Measurements from ENCODE around the gene BANF2.

Gene BANF2

GRCh38 chr20:17709361-17710293 is 9.9 kb downstream of the BANF2 start:
- no peak for DNase-seq (ENCODE audit: low read depth in 2 of 2)

GRCh38 chr20:17710379-17711266 is 10.9 kb downstream of the BANF2 start:
- no peak for DNase-seq (ENCODE audit: low read depth in 2 of 2)

- DNase-seq (ENCODE audit: low read depth in 2 of 2), result no peak
Measured at GRCh38 chr20:17711267-17711627, 11.5 kb downstream of the BANF2 start.

- no peak for DNase-seq (ENCODE audit: low read depth in 2 of 2)
Measured at GRCh38 chr20:17712201-17712600, 12.4 kb downstream of the BANF2 start.

GRCh38 chr20:17712708-17713107 is 12.9 kb downstream of the BANF2 start:
- DNase-seq (ENCODE audit: low read depth in 2 of 2), result no peak

GRCh38 chr20:17714597-17714996 is 14.8 kb downstream of the BANF2 start:
- DNase-seq (ENCODE audit: low read depth in 2 of 2), result no peak

GRCh38 chr20:17715075-17715474 is 15.3 kb downstream of the BANF2 start:
- DNase-seq (ENCODE audit: low read depth in 2 of 2), result no peak

- no peak for DNase-seq (ENCODE audit: low read depth in 2 of 2)
Measured at GRCh38 chr20:17716331-17716730, 16.6 kb downstream of the BANF2 start.

GRCh38 chr20:17720755-17721154 is 21.0 kb downstream of the BANF2 start:
- DNase-seq (ENCODE audit: low read depth in 2 of 2), result no peak

- no peak for DNase-seq (ENCODE audit: low read depth in 2 of 2)
Measured at GRCh38 chr20:17721802-17722486, 22.2 kb downstream of the BANF2 start.

GRCh38 chr20:17722493-17723300 is 22.9 kb downstream of the BANF2 start:
- no peak for DNase-seq (ENCODE audit: low read depth in 2 of 2)

GRCh38 chr20:17723301-17723691 is 23.5 kb downstream of the BANF2 start:
- DNase-seq (ENCODE audit: low read depth in 2 of 2), result no peak

- no peak for DNase-seq (ENCODE audit: low read depth in 2 of 2)
Measured at GRCh38 chr20:17725094-17725835, 25.5 kb downstream of the BANF2 start.

GRCh38 chr20:17726902-17727301 is 27.1 kb downstream of the BANF2 start:
- DNase-seq (ENCODE audit: low read depth in 2 of 2), result no peak

GRCh38 chr20:17727351-17727750 is 27.6 kb downstream of the BANF2 start:
- DNase-seq (ENCODE audit: low read depth in 2 of 2), result no peak

GRCh38 chr20:17728074-17728473 is 28.3 kb downstream of the BANF2 start:
- DNase-seq (ENCODE audit: low read depth in 2 of 2), result no peak

- no peak for DNase-seq (ENCODE audit: low read depth in 2 of 2)
Measured at GRCh38 chr20:17730071-17730470, 30.3 kb downstream of the BANF2 start.

GRCh38 chr20:17731233-17731632 is 31.5 kb downstream of the BANF2 start:
- no peak for DNase-seq (ENCODE audit: low read depth in 2 of 2)

GRCh38 chr20:17732907-17733521 is 33.2 kb downstream of the BANF2 start:
- DNase-seq (ENCODE audit: low read depth in 2 of 2), result no peak

- DNase-seq (ENCODE audit: low read depth in 2 of 2), result no peak
Measured at GRCh38 chr20:17733767-17734304, 34.1 kb downstream of the BANF2 start.

Measured in stimulated activated CD4-positive, alpha-beta T cell treated with anti-CD3 and anti-CD28 coated beads, Interleukin-1b, Interleukin-23, amount 100 ng/mL, for 4 hours (primary cell).